Uterus (tissue), 2 donors: Measurements from ENCODE around the gene NEIL1.

Source experiments
- POLR2A ChIP-seq, 2 donors: fragments of 450-650 bp; IDR thresholded peaks; one replicate each; pipeline ENCODE4 v1.6.1; 2016; ENCODE audit warnings: antibody characterized with exemption in 2 of 2, mild to moderate bottlenecking in 1 of 2, moderate library complexity in 1 of 2
- TF ChIP-seq, protein P1 (sequence below), 4 experiments: fragments of 200-600 bp in 2 of 4; fragments of 450-650 bp in 2 of 4; sonication (generic) in 2 of 4; IDR thresholded peaks; one replicate each; pipeline ENCODE4 v1.5.1; 2016 to 2019; ENCODE audit warnings: antibody characterized with exemption in 4 of 4, mild to moderate bottlenecking in 2 of 4, moderate library complexity in 1 of 4

GRCh38 chr15:75342221-75342620, 4.6 kb upstream of the NEIL1 start:
- TF ChIP-seq, protein P1, sequence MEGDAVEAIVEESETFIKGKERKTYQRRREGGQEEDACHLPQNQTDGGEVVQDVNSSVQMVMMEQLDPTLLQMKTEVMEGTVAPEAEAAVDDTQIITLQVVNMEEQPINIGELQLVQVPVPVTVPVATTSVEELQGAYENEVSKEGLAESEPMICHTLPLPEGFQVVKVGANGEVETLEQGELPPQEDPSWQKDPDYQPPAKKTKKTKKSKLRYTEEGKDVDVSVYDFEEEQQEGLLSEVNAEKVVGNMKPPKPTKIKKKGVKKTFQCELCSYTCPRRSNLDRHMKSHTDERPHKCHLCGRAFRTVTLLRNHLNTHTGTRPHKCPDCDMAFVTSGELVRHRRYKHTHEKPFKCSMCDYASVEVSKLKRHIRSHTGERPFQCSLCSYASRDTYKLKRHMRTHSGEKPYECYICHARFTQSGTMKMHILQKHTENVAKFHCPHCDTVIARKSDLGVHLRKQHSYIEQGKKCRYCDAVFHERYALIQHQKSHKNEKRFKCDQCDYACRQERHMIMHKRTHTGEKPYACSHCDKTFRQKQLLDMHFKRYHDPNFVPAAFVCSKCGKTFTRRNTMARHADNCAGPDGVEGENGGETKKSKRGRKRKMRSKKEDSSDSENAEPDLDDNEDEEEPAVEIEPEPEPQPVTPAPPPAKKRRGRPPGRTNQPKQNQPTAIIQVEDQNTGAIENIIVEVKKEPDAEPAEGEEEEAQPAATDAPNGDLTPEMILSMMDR (IDR thresholded peaks at IDR 0.05): no peak
- TF ChIP-seq POLR2A (IDR thresholded peaks at IDR 0.05): no peak
